Heart right ventricle (tissue), 16 donors: Measurements from ENCODE around the gene TNIP3. TPM values are rescaled to one million over a fixed set of nuclear protein-coding genes. Genes with fewer than 3 reads are reported as not detected.

Experiments used
- ATAC-seq, 8 donors: fragments of 200-7000 bp; cut with Tn5 transposase; one replicate each; pipeline ENCODE4 v1.9.1; 2020; ENCODE audit warnings: mild to moderate bottlenecking in 8 of 8, moderate library complexity in 8 of 8, moderate number of reproducible peaks in 1 of 8
- DNase-seq, 2 donors: peaks; one replicate each; pipeline ENCODE4 v3.0.0-alpha.2; 2020
- H3K27ac ChIP-seq, 10 donors: fragments of 200-600 bp; sonication (generic) in 2 of 10; one replicate each; pipeline versions ENCODE4 v1.5.0 to v1.8.0; 2020 to 2022; ENCODE audit warnings: mild to moderate bottlenecking in 3 of 10
- H3K27me3 ChIP-seq, 7 donors: fragments of 200-600 bp; one replicate each; pipeline ENCODE4 v1.8.0; 2021 to 2022; ENCODE audit warnings: mild to moderate bottlenecking in 2 of 7
- H3K36me3 ChIP-seq, 9 donors: fragments of 200-600 bp; sonication (generic) in 1 of 9; one replicate each; pipeline versions ENCODE4 v1.5.0 to v1.8.0; 2020 to 2022; ENCODE audit warnings: mild to moderate bottlenecking in 2 of 9
- H3K4me1 ChIP-seq, 9 donors: fragments of 200-600 bp; sonication (generic) in 1 of 9; one replicate each; pipeline versions ENCODE4 v1.5.0 to v1.8.0; 2020 to 2022; ENCODE audit warnings: mild to moderate bottlenecking in 4 of 9
- H3K4me3 ChIP-seq, 10 donors: fragments of 200-600 bp; sonication (generic) in 2 of 10; one replicate each; pipeline versions ENCODE4 v1.5.0 to v1.8.0; 2020 to 2022; ENCODE audit warnings: mild to moderate bottlenecking in 7 of 10, moderate library complexity in 2 of 10
- H3K9me3 ChIP-seq, 11 donors: fragments of 200-600 bp in 10 of 11; sonication (generic) in 2 of 11; one replicate each; pipeline versions ENCODE4 v1.5.0 to v1.8.0; 2013 to 2022; ENCODE audit warnings: mild to moderate bottlenecking in 2 of 11, control low read depth in 1 of 11, moderate library complexity in 1 of 11
- CTCF ChIP-seq, 9 donors: fragments of 200-600 bp; sonication (generic) in 2 of 9; IDR thresholded peaks; one replicate each; pipeline versions ENCODE4 v1.5.0 to v1.8.0; 2021 to 2022; ENCODE audit warnings: antibody characterized with exemption in 9 of 9, mild to moderate bottlenecking in 5 of 9, moderate library complexity in 1 of 9
- WGBS, 2 donors: extraction: QIAGEN DNeasy Blood & Tissue Kit; methylation state at CpG; one replicate each; pipeline ENCODE4 v1.1.7; 2013; ENCODE audit warnings: inconsistent platforms in 1 of 2; 5-methylcytosine and 5-hydroxymethylcytosine counted together
- intact Hi-C, 10 donors: fragments of 100-400 bp; cut with DNase I; formaldehyde crosslinking; loops; one replicate each; pipeline versions ENCODE4 v1.11.1 to v1.14.2; 2022
- polyA plus RNA-seq, 2 donors: library from polyadenylated mRNA; stranded (reverse); fragments of 200-250 nt; gene quantifications; one replicate each; pipeline ENCODE4 v1.2.3, GENCODE V29; 2013
- total RNA-seq, 10 donors: library from RNA; stranded (reverse); fragmentation: NEBNext Ultra II Directional in 3 of 10; extraction: Animal tissue kit (Norgen Biotek cat#: 25700) in 3 of 10; gene quantifications; one replicate each; pipeline versions ENCODE4 v1.2.1 to v1.2.4, GENCODE V29; 2021 to 2023
- donor health status: Arrhythmogenic right ventricular cardiomyopathy.
- donor health status: ischemic (EF 13 %, LVEDD 7.1; RV severe dilation, severe dysfunction).
- donor health status: healthy with polysubstance abuse.
- donor health status: DM: no; HTN: yes; CAD: no.
- donor health status: DM: no; HTN: no; CAD: no.
- donor health status: ischemic (EF 25% LVEDD 6.9; RV normal size, moderate dysfunction).
- donor health status: ischemic (EF 25% LVEDD 5.7; RV mildly dilated, moderate dysfunction).
- donor health status: healthy.
- donor health status: DM: yes; HTN: yes; CAD: no.
- donor health status: Ischemic cardiomyopathy.
- donor health status: ischemic (EF 35%, LVEDD 5.7; RV mildly dilated, moderate dysfunction).
- donor health status: nonischemic (EF 11% LVEDD 7.7; RV severe dilation, severe dysfunction).
- donor health status: DM: yes; HTN: yes; CAD: no.
- donor health status: PGD.
- donor health status: ischemic (EF 29% LVEDD 5.4; RV normal size, mild dysfunction).
- donor health status: nonischemic (EF 23%, LVEDD 6.1; RV moderate dilation, normal function).

Gene TNIP3
- total and polyA plus RNA-seq, 12 donors = 0.04 to 0.49 TPM; not detected in 10

- intact Hi-C loops = no loop called here
- H3K36me3 ChIP-seq = no peaks in the 10 kb centered on the region
- TF ChIP-seq CTCF (IDR thresholded peaks at IDR 0.05) = no peak
- DNase-seq (no peak), ATAC-seq (no peak)
- no peaks in the 10 kb centered on the region for H3K4me1 ChIP-seq
- no peak overlapping the region for H3K27ac ChIP-seq
- H3K4me3 ChIP-seq = no peak overlapping the region
- H3K9me3 ChIP-seq = peaks cover 0 to 12% (median 0%) of the 10 kb centered on the region in 11 donors
- H3K27me3 ChIP-seq = no peaks in the 10 kb centered on the region
- WGBS, 2 donors = 88 to 92% methylated on average over 4 of the region's 4 CpGs
Observed at GRCh38 chr4:121088867-121089266, 75.3 kb downstream of the TNIP3 start.

Other genes starting within 250 kb of the TNIP3 start
- gene PRDM5, start 241.6 kb downstream of the TNIP3 start, total RNA-seq = 10 to 100 TPM in 6 of 10 donors, 1 to 10 TPM in 4; 6.4 to 20.5 (median 15.2) TPM
- 1 to 10 TPM; 1.5 to 2.4 TPM for gene PRDM5, start 241.6 kb downstream of the TNIP3 start, polyA plus RNA-seq
- 10 to 100 TPM in 2 of 10 donors, 1 to 10 TPM in 8; 3.4 to 17.9 (median 7.3) TPM for gene NDNF, start 91.8 kb downstream of the TNIP3 start, total RNA-seq
- gene NDNF, start 91.8 kb downstream of the TNIP3 start, polyA plus RNA-seq = 1 to 10 TPM; 2.8 to 4.6 TPM
- 1 to 10 TPM in 6 of 10 donors, under 1 TPM in 4; 0.22 to 4.2 (median 2.9) TPM for gene QRFPR, start 216.7 kb upstream of the TNIP3 start, total RNA-seq
- 1 to 10 TPM in 1 of 2 donors, under 1 TPM in 1; 0.88 to 1.9 TPM for gene QRFPR, start 216.7 kb upstream of the TNIP3 start, polyA plus RNA-seq